Kidney glomerular epithelial cell (primary cell): ENCODE data around the gene RPS8.
"Not testable (repeated sequence)": the region's sequence is repeated elsewhere in the genome, so short reads cannot be mapped to it uniquely, and the experiment has no call there.

ENCODE experiments used
- DNase-seq: peaks from one replicate; lab custom pipeline; 2025; lab: John Stamatoyannopoulos, UW

The RPS8 gene

GRCh38 chr1:44780583-44781121, 5.3 kb downstream of the RPS8 start:
- no peak for DNase-seq

- DNase-seq, result no peak
Measured at GRCh38 chr1:44783697-44784093, 8.4 kb downstream of the RPS8 start.

- no peak for DNase-seq
Measured at GRCh38 chr1:44784094-44785028, 9.0 kb downstream of the RPS8 start.

GRCh38 chr1:44785029-44785380, 9.7 kb downstream of the RPS8 start:
- DNase-seq, result no peak

- no peak for DNase-seq
Measured at GRCh38 chr1:44785501-44786137, 10.3 kb downstream of the RPS8 start.

- peak; percentile 30 for DNase-seq
Measured at GRCh38 chr1:44786138-44786840, 10.9 kb downstream of the RPS8 start.

GRCh38 chr1:44786841-44787426, 11.6 kb downstream of the RPS8 start:
- DNase-seq, result no peak

- DNase-seq, result no peak
Measured at GRCh38 chr1:44787506-44787905, 12.2 kb downstream of the RPS8 start.

- no peak for DNase-seq
Measured at GRCh38 chr1:44788120-44788860, 12.9 kb downstream of the RPS8 start, which contains the start of gene BEST4. BEST4 (minus strand) TSS chr1:44788170; CDS start chr1:44787705, 465 bp downstream.

GRCh38 chr1:44790968-44791801, 15.8 kb downstream of the RPS8 start:
- DNase-seq, result no peak

GRCh38 chr1:44792736-44793502, 17.6 kb downstream of the RPS8 start:
- DNase-seq, result no peak

GRCh38 chr1:44797886-44798285, 22.5 kb downstream of the RPS8 start:
- DNase-seq, result not testable (repeated sequence)

GRCh38 chr1:44798481-44799365, 23.4 kb downstream of the RPS8 start:
- no peak for DNase-seq

- peak; percentile 93 for DNase-seq
Measured at GRCh38 chr1:44799770-44800584, 24.6 kb downstream of the RPS8 start, which contains the start of gene PLK3. PLK3 (plus strand) TSS chr1:44800377; CDS start chr1:44800464, 87 bp downstream.

GRCh38 chr1:44801491-44802305, 26.4 kb downstream of the RPS8 start:
- peak; percentile 14 for DNase-seq

- DNase-seq, result no peak
Measured at GRCh38 chr1:44802306-44803061, 27.1 kb downstream of the RPS8 start.
